Glomerular endothelial cell (primary cell): Measurements from ENCODE around the gene DAPK1. TPM values are rescaled to one million over a fixed set of nuclear protein-coding genes. Genes with fewer than 3 reads are reported as not detected.
"Not testable (repeated sequence)": the region's sequence is repeated elsewhere in the genome, so short reads cannot be mapped to it uniquely, and the experiment has no call there.

Source experiments
- DNase-seq: peaks from one replicate; pipeline ENCODE4 v3.0.0-alpha.2; 2011; ENCODE audit warnings: low read depth, low spot score; ENCODE audit errors: extremely low read depth
- total RNA-seq: library from RNA; depleted of rRNA; stranded (reverse); fragments of >200 nt; gene quantifications from 2 replicates; pipeline ENCODE4 v1.2.3, GENCODE V29; 2015

DAPK1 gene
- total RNA-seq, 1 donor from 2014 or later: 63.8 TPM

DNA sequence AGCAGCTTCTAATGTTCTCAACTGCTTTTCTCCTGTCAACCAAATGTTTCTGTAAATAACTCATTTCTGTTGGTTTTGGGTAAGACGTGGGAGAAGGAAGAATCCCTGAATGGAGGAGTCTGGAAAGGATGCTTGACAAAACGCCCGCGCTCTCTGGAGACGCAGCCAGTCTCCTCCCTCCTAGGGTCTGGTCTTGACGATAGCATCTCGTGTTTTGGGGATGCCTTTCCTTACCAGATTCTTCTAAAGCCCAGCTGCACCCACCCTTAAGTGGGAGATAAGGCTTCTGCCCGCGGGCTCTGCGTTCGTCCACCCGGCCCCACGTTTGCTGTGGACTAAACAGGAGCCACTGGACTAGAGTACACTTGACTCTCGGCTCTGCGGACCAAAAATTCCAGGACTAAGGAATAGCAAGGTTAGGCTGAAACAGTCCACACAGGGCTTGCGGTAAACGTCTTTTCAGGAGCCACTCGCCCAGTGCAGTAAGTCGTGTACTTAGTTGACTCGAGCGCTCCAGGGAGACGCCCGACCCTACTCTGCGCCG, 227.8 kb downstream of the DAPK1 start:
- no peak for DNase-seq

DNA sequence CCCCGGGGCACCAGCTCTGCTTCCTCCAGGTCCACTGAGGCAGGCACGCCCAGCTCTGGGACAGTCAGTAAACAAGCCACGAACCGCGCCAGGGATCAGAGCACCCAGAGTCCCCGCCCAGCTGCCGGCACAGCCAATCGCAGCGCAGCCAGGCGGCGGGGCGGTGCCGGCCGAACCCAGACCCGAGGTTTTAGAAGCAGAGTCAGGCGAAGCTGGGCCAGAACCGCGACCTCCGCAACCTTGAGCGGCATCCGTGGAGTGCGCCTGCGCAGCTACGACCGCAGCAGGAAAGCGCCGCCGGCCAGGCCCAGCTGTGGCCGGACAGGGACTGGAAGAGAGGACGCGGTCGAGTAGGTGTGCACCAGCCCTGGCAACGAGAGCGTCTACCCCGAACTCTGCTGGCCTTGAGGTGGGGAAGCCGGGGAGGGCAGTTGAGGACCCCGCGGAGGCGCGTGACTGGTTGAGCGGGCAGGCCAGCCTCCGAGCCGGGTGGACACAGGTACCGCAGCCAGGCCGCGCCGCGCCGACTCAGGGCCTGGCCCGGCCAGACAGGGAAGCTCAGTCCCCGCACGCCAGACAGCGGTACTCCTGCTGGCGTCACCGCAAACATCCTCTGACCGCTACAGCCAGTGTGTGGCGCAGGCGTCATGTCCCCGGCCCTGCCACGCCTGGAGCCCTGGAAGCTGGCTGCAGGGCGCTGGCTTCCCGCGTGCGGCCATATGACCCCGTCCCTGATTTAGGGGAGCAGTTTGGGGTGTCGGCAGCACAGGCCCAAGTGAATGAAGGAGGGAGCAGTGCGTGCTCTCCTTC, 228.4 kb downstream of the DAPK1 start, which contains the start of gene CTSL:
Gene CTSL (plus strand): TSS at position 220 of the 810 bp plus-strand sequence. CDS start 1,485 bp downstream, outside the sequence.
- DNase-seq: no peak

DNA sequence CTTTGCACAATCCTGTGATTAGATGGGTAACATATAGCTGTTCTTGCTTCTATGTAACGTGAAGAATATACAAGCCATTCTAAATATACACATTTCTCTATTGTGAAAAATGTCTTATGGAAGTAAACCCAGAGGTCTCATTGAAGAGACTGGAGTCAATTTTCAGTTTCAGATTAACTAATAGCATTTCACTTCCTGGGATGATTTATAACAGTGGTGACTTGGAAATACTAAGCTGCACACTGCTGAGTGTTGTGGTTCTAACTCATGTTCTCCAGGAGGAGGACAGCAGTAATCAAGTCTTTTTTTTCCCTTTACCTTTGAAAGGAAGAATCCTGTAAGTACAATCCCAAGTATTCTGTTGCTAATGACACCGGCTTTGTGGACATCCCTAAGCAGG, 231.6 kb downstream of the DAPK1 start:
- DNase-seq: no peak

DNA sequence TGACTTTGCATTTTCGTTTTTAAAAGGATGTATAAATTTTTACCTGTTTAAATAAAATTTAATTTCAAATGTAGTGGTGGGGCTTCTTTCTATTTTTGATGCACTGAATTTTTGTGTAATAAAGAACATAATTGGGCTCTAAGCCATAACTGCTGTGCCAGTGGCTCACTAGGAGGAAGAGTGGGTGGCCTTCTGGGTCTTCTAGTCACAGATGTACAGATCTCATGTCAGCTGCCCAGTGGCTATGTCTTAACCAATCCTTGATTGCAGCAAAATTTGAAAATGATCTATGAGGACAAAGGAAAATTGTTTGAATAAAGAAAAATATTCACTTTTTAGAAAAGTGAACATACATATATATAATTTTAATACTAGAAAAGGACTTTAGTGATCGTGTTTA, 233.7 kb downstream of the DAPK1 start:
- no peak for DNase-seq

- DNase-seq: no peak
These were observed 234.7 kb downstream of the DAPK1 start for GRCh38 chr9:87732344-87732743.

- DNase-seq: no peak
These were observed 235.1 kb downstream of the DAPK1 start for GRCh38 chr9:87732756-87733155.

DNA sequence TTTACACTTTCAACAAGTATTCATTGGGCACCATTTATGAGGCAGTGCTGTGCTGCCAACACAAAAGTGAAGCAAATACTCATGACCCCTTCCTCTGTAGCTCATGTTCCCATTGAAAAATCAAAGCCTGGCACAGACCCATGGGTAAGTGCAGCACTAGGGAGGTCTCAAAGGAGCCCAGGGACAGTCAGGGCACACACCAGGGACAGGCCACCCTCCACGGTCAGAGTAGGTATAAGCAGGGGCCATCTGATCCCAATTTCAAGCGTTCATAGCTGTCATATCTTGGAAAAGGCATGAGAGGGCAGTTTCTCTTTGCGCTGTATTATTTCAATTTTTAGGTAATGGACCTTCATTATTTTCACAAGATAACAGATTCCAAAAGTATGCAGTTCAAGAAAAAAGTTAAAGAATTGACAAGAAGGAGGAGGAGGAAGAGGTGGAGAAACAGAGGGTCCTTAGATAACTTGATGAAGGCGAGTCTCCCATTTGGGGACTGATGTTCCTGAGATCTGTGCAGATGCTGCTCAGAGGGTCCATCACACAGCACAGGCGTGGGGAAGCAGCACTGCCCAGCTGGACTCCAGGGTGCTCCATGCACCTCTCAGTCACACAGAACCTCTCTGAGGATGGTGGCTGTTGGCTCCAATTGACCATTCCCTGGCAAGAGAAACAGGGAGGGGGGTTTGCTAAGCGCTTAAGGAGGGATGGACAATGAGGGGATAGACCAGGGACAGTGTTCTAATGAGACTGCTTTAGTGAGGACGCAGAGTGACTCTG, 235.8 kb downstream of the DAPK1 start:
- no peak for DNase-seq

- DNase-seq: no peak
These were observed 236.4 kb downstream of the DAPK1 start for GRCh38 chr9:87734106-87734505.

GRCh38 chr9:87739546-87739945, 241.9 kb downstream of the DAPK1 start:
- DNase-seq: no peak

DNA sequence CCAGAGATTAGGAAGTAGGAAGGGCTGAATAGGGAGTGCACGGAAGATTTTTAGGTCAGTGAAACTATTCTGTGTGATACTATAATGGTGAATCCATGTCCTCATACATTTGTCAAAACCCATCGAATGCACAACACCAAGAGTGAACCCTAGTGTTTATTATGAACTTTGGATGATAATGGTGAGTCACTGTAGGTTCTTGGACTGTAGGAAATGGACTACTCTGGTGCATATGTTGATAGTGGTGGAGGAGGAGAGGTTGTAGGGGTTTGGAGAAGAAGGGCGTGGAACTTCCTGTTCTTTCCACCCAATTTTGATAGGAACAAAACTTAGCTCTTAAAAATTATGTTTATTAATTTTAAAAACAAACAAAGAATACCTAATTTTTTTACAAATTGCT, 242.5 kb downstream of the DAPK1 start:
- no peak for DNase-seq

- no peak for DNase-seq
These were observed 243.7 kb downstream of the DAPK1 start for GRCh38 chr9:87741326-87741725.

DNA sequence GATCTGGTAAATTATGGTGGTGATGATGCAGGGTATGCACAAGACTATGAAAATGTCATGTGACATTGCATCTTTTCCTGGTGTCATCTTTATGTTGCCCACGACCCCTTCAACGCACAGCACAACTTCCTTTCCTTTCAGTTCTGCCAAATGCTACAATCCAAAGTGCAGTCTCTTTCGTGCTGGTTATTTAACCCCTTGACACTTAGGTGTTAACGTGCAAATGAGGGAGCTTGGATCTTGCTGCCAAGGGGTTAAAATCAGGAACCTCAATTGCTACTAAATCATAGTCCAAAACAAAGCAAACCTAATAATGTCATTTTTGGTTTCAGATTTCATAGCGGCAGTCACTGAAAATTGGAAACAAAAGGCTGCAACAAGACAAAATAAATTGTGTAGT, 244.2 kb downstream of the DAPK1 start:
- DNase-seq: no peak

- no peak for DNase-seq
These were observed 245.3 kb downstream of the DAPK1 start for GRCh38 chr9:87742813-87743428.

DNA sequence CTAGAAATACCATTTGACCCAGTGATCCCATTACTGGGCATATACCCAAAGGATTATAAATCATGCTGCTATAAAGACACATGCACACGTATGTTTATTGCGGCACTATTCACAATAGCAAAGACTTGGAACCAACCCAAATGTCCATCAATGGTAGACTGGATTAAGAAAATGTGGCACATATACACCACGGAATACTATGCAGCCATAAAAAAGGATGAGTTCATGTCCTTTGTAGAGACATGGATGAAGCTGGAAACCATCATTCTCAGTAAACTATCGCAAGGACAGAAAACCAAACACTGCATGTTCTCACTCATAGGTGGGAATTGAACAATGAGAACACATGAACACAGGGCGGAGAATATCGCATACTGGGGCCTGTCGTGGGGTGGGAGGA, 246.6 kb downstream of the DAPK1 start:
- DNase-seq: not testable (repeated sequence)

GRCh38 chr9:87746186-87746585, 248.5 kb downstream of the DAPK1 start:
- no peak for DNase-seq

- no peak for DNase-seq
These were observed 251.2 kb downstream of the DAPK1 start for GRCh38 chr9:87748881-87749280.

GRCh38 chr9:87749335-87750035, 251.8 kb downstream of the DAPK1 start:
- DNase-seq: no peak

GRCh38 chr9:87750726-87751125, 253.1 kb downstream of the DAPK1 start:
- no peak for DNase-seq

DNA sequence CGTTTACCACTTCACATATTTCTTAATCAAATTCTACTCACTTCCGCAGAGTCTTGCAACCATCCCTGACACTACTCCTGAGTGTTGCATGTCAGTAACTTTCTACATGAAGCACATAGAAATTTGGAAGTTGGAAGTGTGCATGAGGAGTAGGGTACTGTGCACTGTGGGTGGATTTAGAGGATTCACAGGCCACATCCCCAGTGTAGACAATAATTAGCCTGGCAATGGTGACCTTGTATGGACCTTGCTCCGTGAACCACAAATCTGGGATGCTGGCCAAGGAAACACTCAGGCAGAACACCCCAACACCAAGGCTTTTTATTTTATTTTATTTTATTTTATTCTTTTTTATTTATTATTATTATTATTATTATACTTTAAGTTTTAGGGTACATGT, 253.8 kb downstream of the DAPK1 start:
- DNase-seq: no peak

- no peak for DNase-seq
These were observed 254.2 kb downstream of the DAPK1 start for GRCh38 chr9:87751868-87752267.

- no peak for DNase-seq
These were observed 255.6 kb downstream of the DAPK1 start for GRCh38 chr9:87753313-87753712.
